Bronchial epithelial cell (primary cell): ENCODE results near the gene FBXL14. TPM values are rescaled to one million over a fixed set of nuclear protein-coding genes. Genes with fewer than 3 reads are reported as not detected.
A peak's percentile ranks its signal among the peaks of the same experiment; 100 is the strongest.

Source experiments
- DNase-seq: peaks from one replicate; pipeline ENCODE4 v3.0.0-alpha.2; 2010; ENCODE audit warnings: low read depth
- FAIRE-seq: peaks from 2 replicates; lab custom pipeline; 2011; peaks lifted over from hg19 to GRCh38; lab: Jason Lieb, UNC
- H3K27me3 ChIP-seq: 2 replicates; pipeline ENCODE4 v1.5.1; 2011; ENCODE audit warnings: low read length; ENCODE audit not compliant: control insufficient read depth, insufficient read depth
- H3K36me3 ChIP-seq: 2 replicates; pipeline ENCODE4 v1.5.1; 2011; ENCODE audit warnings: low read length; ENCODE audit not compliant: control insufficient read depth, insufficient read depth
- H3K4me3 ChIP-seq: 2 replicates; pipeline ENCODE4 v1.5.1; 2011; ENCODE audit warnings: mild to moderate bottlenecking, low read depth, low read length, control low read depth
- total RNA-seq: library from RNA; depleted of rRNA; stranded (reverse); fragments of >200 nt; gene quantifications from 2 replicates; pipeline ENCODE4 v1.2.1, GENCODE V29; 2014
- TF ChIP-seq, protein P1 (sequence below): IDR thresholded peaks from 2 replicates; pipeline ENCODE4 v1.5.1; 2011; ENCODE audit warnings: mild to moderate bottlenecking, moderate library complexity, low read length, control low read depth, inconsistent platforms; ENCODE audit not compliant: insufficient read depth, severe bottlenecking

Gene FBXL14
- total RNA-seq, 1 donor from 2014 or later: 9.7 TPM

DNA sequence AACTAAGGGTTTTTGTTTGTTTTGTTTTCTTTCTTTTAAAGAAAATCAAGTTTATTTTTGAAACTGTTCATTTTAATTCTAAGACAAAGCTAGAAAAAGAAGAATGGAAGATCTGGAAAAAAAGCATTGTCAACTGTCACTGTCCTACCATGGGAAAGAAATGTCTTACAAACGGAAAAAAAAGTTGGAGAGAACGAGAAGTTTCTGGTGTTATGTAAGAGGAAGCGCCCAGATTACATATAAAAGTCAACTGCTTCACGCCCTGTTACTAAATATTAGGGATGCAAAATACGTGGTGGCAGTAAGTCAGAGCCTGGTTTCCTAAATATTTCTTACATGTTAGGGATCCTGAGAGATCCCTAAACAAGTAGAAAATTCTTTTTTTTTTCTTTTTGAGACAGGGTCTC, 14.3 kb upstream of the FBXL14 start:
- no peak overlapping the region for H3K4me3 ChIP-seq
- no peaks in the 10 kb centered on the region for H3K36me3 ChIP-seq
- H3K27me3 ChIP-seq: no peaks in the 10 kb centered on the region
- FAIRE-seq: no peak
- no peak for DNase-seq
- TF ChIP-seq, protein P1, sequence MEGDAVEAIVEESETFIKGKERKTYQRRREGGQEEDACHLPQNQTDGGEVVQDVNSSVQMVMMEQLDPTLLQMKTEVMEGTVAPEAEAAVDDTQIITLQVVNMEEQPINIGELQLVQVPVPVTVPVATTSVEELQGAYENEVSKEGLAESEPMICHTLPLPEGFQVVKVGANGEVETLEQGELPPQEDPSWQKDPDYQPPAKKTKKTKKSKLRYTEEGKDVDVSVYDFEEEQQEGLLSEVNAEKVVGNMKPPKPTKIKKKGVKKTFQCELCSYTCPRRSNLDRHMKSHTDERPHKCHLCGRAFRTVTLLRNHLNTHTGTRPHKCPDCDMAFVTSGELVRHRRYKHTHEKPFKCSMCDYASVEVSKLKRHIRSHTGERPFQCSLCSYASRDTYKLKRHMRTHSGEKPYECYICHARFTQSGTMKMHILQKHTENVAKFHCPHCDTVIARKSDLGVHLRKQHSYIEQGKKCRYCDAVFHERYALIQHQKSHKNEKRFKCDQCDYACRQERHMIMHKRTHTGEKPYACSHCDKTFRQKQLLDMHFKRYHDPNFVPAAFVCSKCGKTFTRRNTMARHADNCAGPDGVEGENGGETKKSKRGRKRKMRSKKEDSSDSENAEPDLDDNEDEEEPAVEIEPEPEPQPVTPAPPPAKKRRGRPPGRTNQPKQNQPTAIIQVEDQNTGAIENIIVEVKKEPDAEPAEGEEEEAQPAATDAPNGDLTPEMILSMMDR: no peak

DNA sequence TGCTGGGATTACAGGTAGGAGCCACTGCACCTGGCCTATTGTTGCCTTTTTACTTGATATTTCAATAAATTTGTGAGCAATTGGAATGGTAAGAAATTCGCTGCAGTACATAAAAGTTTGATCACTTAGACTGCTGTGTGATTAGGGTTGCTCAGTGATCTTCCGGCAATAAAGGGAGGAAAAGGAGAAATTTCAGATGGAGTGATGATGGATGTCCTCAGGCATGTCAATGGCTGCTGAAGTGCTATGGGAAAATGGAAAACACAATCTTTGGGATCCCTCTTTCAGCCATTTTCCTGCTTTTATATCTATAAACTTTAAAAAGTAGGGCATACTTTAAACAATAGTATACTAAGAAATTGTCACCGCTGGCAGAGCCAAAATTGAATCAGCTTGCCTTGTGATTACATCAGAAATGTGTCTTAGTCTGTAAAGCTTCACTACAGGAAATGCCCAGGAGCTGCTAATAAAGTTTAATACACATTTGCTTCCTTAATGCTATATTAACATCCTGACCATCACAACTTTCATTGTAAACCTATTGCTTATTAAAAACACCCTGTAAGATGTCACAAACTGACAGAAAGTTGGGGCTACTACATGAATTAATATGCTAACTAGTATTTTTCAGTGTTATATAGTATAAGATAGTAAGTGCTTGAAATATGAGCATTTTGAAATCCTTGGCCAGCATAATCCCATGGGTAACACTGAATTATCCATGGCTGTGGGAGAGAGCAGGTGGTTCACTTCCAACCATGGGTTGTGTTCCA, 13.7 kb upstream of the FBXL14 start:
- TF ChIP-seq, protein P1: no peak
- Histone ChIP-seq H3K4me3 (no peak overlapping the region), H3K36me3 (no peaks in the 10 kb centered on the region), H3K27me3 (no peaks in the 10 kb centered on the region)
- no peak for DNase-seq
- FAIRE-seq: no peak

DNA sequence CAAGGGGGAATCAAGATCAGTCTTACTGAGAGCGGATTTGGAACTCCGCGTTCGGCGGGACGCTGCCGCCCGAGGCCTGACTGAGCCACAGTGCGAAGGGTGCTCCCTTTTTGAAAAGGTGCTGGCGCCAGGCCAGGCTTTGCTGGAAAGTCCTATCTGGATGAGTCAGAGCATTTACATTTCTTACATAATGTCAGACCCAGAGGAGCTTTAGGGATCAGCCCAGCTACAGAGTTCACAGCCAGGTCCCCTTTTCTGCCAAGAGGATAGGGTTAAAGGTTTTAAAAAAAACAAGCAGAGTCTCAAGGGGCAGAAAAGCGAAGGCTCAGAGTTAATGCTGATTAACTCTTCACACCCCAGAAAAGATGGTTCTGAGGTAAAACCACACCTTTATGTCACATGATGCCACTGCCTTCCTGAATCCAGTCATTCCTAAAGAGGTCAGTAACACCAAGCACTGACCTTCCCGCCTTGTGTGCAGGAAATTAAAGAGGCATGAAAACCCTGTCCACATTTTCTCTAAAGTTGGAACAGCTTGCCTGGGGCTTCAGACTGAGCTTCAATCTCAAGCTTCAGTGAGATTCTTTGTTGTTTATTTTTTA, 11.7 kb upstream of the FBXL14 start:
- TF ChIP-seq, protein P1: no peak
- H3K27me3 ChIP-seq: no peaks in the 10 kb centered on the region
- DNase-seq (peak; percentile 93), FAIRE-seq (peak; percentile 43)
- H3K36me3 ChIP-seq: no peaks in the 10 kb centered on the region
- peak overlapping the region; percentile 23 for H3K4me3 ChIP-seq

DNA sequence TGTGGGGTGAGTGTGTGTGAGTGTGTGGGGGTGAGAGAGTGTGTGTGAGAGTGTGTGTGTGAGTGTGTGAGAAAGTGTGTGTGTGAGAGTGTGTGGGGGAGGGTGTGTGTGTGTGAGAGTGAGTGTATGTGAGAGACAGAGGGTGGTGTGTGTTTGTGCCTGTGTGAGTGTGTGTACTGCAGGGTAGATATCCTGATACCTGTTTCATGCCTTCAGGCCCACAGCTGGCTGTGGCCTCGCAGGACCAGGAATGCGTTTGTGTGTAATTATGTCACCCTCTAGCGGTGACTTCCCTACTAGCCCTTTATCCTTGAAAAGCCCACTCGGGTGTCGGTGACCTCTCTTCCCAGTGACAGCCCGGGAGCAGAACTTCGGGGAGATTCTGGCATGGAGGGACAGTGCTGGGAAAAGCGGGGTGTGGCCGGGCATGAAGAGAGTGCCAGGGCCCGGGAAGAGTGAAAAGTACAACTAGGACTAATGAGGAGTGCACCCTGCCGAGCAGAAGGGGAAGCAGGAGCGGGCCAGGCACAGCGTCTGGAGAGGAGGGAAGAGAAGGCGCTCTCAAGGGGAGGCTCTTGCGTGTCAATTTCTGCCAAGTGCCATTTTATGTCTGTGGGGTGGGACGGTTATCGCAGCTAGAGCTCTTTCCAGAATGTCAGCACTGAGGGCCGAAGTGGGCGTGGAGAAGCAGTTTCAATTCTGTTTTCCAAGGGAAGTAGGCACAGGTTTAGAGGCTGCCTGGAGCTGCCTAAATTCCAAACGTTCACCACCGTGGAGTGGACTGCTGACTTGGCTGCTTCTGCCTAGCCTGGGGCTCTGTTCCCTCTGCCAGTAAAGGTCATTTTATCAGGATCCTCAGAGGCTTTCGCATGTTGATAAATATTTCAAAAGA, 11.0 kb upstream of the FBXL14 start:
- no peaks in the 10 kb centered on the region for H3K36me3 ChIP-seq
- peak overlapping the region; percentile 23 for H3K4me3 ChIP-seq
- TF ChIP-seq, protein P1: peak; percentile 82
- DNase-seq (peak; percentile 67), FAIRE-seq (peak; percentile 89)
- H3K27me3 ChIP-seq: no peaks in the 10 kb centered on the region

DNA sequence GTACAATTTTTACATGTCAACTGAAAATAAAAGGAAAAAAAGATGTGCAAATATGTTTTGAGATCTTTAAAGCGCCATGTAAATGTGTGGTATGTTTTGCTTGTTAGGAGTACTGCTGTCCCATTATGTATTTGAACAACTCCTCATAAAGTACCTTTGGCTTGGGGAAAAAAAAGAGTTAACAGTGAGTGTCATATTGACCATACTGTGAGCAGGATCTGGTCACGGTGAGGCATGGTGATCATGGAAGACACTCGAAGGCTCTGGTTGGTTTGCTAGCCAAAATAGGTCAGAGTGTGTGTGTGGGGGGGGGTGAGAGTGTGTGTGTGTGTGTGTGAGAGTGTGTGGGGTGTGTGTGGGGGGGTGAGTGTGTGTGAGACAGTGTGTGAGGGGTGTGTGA, 10.1 kb upstream of the FBXL14 start:
- Histone ChIP-seq H3K36me3 (no peaks in the 10 kb centered on the region), H3K27me3 (no peaks in the 10 kb centered on the region), H3K4me3 (no peak overlapping the region)
- no peak for FAIRE-seq
- TF ChIP-seq, protein P1: no peak
- DNase-seq: no peak
